Mammary epithelial cell (primary cell): Measurements from ENCODE around the gene NBPF3.

Experiments used
- EZH2 ChIP-seq: IDR thresholded peaks from 2 replicates; pipeline ENCODE4 v1.6.1; 2012; ENCODE audit warnings: low read length, inconsistent platforms, borderline replicate concordance
- TF ChIP-seq, protein P1 (sequence below), 2 donors: IDR thresholded peaks in 1 of 2; conservative IDR thresholded peaks in 1 of 2; 2 replicates each; pipeline ENCODE4 v1.5.1; 2011 to 2012; ENCODE audit warnings: inconsistent platforms in 2 of 2, low read length in 2 of 2, mild to moderate bottlenecking in 2 of 2, control low read depth in 1 of 2, low read depth in 1 of 2; ENCODE audit not compliant: insufficient read depth in 1 of 2; ENCODE audit errors: extremely low read depth in 1 of 2

DNA sequence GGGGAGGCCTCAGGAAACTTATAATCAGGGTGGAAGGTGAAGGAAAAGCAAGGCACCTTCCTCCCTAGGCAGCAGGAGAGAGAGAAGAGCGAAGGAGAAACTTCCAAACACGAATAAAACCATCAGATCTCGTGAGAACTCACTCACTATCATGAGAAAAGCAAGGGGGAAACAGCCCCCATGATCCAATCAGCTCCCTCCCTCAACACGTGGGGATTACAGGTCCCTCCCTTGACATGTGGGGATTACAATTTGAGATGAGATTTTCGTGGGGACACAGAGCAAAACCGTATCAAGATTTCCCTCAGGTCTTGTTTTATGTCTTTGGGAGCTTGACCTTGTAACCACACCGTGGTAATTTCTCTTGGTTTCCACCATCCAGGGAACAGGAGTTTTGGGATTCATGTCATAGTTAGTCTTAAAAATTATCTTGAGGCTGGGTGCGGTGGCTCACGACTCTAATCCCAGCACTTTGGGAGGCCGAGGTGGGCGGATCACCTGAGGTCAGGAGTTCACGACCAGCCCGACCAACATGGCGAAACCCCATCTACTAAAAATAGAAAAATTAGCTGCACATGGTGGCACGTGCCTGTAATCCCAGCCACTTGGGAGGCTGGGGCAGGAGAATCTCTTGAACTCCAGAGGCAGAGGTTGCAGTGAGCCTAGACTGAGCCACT, 47.2 kb upstream of the NBPF3 start:
- no peak for TF ChIP-seq EZH2
- TF ChIP-seq, protein P1, sequence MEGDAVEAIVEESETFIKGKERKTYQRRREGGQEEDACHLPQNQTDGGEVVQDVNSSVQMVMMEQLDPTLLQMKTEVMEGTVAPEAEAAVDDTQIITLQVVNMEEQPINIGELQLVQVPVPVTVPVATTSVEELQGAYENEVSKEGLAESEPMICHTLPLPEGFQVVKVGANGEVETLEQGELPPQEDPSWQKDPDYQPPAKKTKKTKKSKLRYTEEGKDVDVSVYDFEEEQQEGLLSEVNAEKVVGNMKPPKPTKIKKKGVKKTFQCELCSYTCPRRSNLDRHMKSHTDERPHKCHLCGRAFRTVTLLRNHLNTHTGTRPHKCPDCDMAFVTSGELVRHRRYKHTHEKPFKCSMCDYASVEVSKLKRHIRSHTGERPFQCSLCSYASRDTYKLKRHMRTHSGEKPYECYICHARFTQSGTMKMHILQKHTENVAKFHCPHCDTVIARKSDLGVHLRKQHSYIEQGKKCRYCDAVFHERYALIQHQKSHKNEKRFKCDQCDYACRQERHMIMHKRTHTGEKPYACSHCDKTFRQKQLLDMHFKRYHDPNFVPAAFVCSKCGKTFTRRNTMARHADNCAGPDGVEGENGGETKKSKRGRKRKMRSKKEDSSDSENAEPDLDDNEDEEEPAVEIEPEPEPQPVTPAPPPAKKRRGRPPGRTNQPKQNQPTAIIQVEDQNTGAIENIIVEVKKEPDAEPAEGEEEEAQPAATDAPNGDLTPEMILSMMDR (conservative IDR thresholded peaks at IDR 0.05 in 1 of 2, IDR thresholded peaks at IDR 0.05 in 1 of 2; ENCODE audit: extremely low read depth in 1 of 2, insufficient read depth in 1 of 2, low read depth in 1 of 2, low read length in 2 of 2) = no peak
